T-helper 1 cell (primary cell): Measurements from ENCODE around the gene CASP2.

ENCODE experiments used
- DNase-seq, 5 donors: peaks; one replicate each; pipeline ENCODE4 v3.0.0-alpha.2; 2012 to 2020

CASP2 gene

GRCh38 chr7:143341842-143342241, 53.7 kb downstream of the CASP2 start:
- DNase-seq = no peak

DNA sequence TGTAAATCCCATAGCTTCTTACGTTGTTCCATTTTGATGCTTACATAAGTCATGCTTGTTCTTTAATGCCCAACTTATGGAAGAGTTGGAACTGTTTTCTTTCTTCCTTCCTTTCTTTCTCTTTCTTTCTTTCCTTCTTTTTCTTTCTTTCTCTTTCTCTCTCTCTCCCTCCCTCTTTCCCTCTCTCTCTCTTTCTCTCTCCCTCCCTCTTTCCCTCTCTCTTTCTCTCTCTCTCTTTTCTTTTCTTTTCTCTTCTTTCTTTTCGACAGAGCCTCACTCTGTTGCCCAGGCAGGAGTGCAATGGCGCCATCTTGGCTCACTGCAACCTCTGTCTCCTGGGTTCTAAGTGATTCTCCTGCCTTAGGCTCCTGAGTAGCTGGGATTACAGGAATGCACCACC, 55.4 kb downstream of the CASP2 start:
- no peak for DNase-seq

DNA sequence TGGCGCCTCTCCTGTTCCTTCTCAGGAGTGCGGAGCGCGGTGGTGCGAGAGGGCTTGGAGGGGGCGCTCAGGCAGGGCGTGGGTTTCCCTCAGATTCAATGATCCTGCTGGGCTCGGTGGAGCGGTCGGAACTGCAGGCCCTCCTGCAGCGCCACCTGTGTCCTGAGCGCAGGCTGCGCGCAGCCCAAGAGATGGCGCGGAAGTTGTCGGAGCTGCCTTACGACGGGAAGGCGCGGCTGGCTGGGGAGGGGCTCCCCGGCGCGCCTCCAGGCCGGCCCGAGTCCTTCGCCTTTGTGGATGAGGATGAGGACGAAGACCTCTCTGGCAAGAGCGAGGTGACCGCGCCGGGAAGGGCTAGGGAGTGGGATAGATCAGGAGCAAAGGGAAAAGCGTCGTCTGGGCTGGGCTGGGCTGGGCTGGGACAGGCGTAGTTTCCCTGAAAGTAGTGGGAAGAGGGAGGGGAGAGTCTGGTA, 57.3 kb downstream of the CASP2 start:
- DNase-seq = peak; percentile 40 to 77 (median 49)

- DNase-seq = no peak
These were observed 57.9 kb downstream of the CASP2 start for GRCh38 chr7:143346018-143346417.

- DNase-seq = no peak
These were observed 59.8 kb downstream of the CASP2 start for GRCh38 chr7:143347950-143348349.

DNA sequence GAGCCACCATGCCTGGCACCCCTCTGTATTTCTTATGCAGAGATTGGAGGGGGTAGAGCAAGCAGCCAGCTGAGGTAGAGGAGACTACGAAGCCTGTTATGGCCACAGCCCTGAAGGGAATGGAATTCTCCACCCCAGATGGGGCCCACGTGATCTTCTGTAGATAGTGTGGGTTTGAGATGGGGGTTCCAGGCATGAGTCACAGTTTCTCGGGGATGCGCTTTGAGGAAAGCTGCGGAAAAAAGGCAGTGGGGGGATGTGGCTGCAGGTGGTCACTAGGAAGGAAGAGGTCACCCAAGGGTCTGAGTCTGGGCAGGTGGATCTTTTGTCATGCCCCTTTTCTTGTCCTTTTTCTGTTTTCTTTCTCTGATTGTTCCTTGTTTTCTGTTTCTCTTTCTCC, 62.9 kb downstream of the CASP2 start:
- no peak for DNase-seq

DNA sequence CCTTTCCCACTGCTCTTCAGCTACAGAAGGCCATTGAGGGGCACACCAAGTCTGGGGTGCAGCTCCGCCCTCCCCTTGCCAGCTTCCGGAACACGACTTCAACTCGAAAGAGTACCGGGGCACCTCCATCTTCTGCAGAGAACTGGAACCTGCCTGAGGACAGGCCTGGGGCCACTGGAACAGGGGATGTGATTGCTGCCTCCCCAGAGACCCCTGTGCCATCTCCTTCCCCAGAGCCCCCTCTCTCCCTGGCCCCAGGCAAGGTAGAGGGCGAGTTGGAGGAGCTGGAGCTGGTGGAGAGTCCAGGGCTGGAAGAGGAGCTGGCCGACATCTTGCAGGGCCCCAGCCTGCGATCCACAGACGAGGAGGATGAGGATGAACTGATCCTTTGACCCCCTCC, 63.4 kb downstream of the CASP2 start:
- no peak for DNase-seq

GRCh38 chr7:143352531-143353002, 64.4 kb downstream of the CASP2 start:
- DNase-seq = no peak

- no peak for DNase-seq
These were observed 66.2 kb downstream of the CASP2 start for GRCh38 chr7:143354376-143354775.

DNA sequence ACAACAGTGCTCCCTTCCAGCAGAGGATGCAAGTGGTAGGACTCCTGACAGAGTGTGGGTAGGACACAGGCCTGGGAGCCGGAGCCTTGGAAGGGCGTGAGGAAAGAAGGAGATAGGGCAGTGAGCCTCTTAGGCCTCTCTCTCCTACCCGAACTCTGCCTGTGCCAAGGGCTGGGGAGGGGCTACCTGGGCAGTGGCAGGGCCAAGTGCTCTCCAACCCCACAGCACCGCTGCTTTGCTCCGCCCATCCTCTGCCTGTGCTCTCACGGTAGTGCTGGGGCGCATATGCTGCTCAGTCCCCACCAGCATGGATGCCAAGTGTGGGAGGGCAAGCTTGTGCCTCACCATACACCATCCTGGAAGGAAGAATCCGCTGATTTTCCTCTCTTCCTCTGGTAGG, 66.8 kb downstream of the CASP2 start:
- DNase-seq = no peak

GRCh38 chr7:143355450-143356385, 67.6 kb downstream of the CASP2 start:
- no peak for DNase-seq

- no peak for DNase-seq
These were observed 68.4 kb downstream of the CASP2 start for GRCh38 chr7:143356414-143357050.
